HEK293T (cell line): ENCODE results near the gene AMZ1.
"Not testable (repeated sequence)": the region's sequence is repeated elsewhere in the genome, so short reads cannot be mapped to it uniquely, and the experiment has no call there.

ENCODE experiments used
- BHLHE40 ChIP-seq: fragments of 450-650 bp; IDR thresholded peaks from 2 replicates; pipeline ENCODE4 v1.6.1; 2016; ENCODE audit warnings: mild to moderate bottlenecking, moderate library complexity, borderline replicate concordance
- FOXM1 ChIP-seq: fragments of 450-650 bp; IDR thresholded peaks from 2 replicates; pipeline ENCODE4 v1.6.1; 2017; ENCODE audit warnings: mild to moderate bottlenecking, borderline replicate concordance
- ZNF384 ChIP-seq: fragments of 450-650 bp; IDR thresholded peaks from 2 replicates; pipeline ENCODE4 v1.6.1; 2016
- TF ChIP-seq, protein P1 (sequence below): fragments of 450-650 bp; IDR thresholded peaks from 2 replicates; pipeline ENCODE4 v1.6.1; 2016

DNA sequence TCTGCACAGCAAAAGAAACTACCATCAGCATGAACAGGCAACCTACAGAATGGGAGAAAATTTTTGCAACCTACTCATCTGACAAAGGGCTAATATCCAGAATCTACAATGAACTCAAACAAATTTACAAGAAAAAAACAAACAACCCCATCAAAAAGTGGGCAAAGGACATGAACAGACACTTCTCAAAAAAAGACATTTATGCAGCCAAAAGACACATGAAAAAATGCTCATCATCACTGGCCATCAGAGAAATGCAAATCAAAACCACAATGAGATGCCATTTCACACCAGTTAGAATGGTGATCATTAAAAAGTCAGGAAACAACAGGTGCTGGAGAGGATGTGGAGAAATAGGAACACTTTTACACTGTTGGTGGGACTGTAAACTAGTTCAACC lies 60.7 kb downstream of the AMZ1 start:
- not testable (repeated sequence) for TF ChIP-seq ZNF384, BHLHE40, FOXM1
- TF ChIP-seq, protein P1, sequence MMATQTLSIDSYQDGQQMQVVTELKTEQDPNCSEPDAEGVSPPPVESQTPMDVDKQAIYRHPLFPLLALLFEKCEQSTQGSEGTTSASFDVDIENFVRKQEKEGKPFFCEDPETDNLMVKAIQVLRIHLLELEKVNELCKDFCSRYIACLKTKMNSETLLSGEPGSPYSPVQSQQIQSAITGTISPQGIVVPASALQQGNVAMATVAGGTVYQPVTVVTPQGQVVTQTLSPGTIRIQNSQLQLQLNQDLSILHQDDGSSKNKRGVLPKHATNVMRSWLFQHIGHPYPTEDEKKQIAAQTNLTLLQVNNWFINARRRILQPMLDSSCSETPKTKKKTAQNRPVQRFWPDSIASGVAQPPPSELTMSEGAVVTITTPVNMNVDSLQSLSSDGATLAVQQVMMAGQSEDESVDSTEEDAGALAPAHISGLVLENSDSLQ, result not testable (repeated sequence)
